Thymus (tissue), 11 donors: ENCODE measurements around the gene PPP1R26. TPM values are rescaled to one million over a fixed set of nuclear protein-coding genes. Genes with fewer than 3 reads are reported as not detected.

Source experiments
- DNase-seq, 9 donors: peaks; one replicate each; pipeline ENCODE4 v3.0.0-alpha.2; 2013; ENCODE audit warnings: low spot score in 9 of 9, low read depth in 6 of 9, missing footprints in 1 of 9
- H3K27ac ChIP-seq, 2 donors: one replicate each; pipeline ENCODE4 v1.5.1; 2013; ENCODE audit warnings: control low read depth in 1 of 2, low read depth in 1 of 2, low read length in 1 of 2, mild to moderate bottlenecking in 1 of 2, moderate library complexity in 1 of 2
- H3K27me3 ChIP-seq, 2 donors: one replicate each; pipeline ENCODE4 v1.5.1; 2013; ENCODE audit warnings: low read length in 1 of 2; ENCODE audit not compliant: control insufficient read depth in 2 of 2, insufficient read depth in 1 of 2
- H3K36me3 ChIP-seq, 2 donors: one replicate each; pipeline ENCODE4 v1.5.1; 2013; ENCODE audit warnings: low read length in 1 of 2, mild to moderate bottlenecking in 1 of 2, moderate library complexity in 1 of 2; ENCODE audit not compliant: control insufficient read depth in 2 of 2, insufficient read depth in 2 of 2
- H3K4me1 ChIP-seq, 2 donors: one replicate each; pipeline ENCODE4 v1.5.1; 2013; ENCODE audit warnings: low read length in 2 of 2; ENCODE audit not compliant: control insufficient read depth in 2 of 2, insufficient read depth in 2 of 2
- H3K4me3 ChIP-seq, 2 donors: one replicate each; pipeline ENCODE4 v1.5.1; 2013; ENCODE audit warnings: low read length in 2 of 2, control low read depth in 1 of 2, mild to moderate bottlenecking in 1 of 2
- H3K9me3 ChIP-seq, 2 donors: one replicate each; pipeline ENCODE4 v1.5.1; 2013; ENCODE audit warnings: low read length in 1 of 2, mild to moderate bottlenecking in 1 of 2; ENCODE audit not compliant: control insufficient read depth in 2 of 2, insufficient read depth in 1 of 2
- WGBS: extraction: QIAGEN DNeasy Blood & Tissue Kit; methylation state at CpG from one replicate; pipeline ENCODE4 v1.1.7; 2013; 5-methylcytosine and 5-hydroxymethylcytosine counted together
- polyA plus RNA-seq: library from polyadenylated mRNA; stranded (reverse); fragments of 200-250 nt; gene quantifications from one replicate; pipeline ENCODE4 v1.2.3, GENCODE V29; 2013
- total RNA-seq: library from RNA; stranded (reverse); fragments of 120-200 nt; gene quantifications from one replicate; pipeline ENCODE4 v1.2.4, GENCODE V29; 2013
- donor health status: healthy.

PPP1R26 gene
- total and polyA plus RNA-seq, 2 donors = 3.3 to 4.1 TPM

GRCh38 chr9:135500525-135501260 lies 21.1 kb downstream of the PPP1R26 start, which contains the start of gene MRPS2:
MRPS2 (plus strand) TSS chr9:135500682; CDS start chr9:135500711, 29 bp downstream.
- Histone ChIP-seq H3K27me3 (peaks cover 0 to 21% of the 10 kb centered on the region in 2 donors), H3K27ac (no peak within 1 kb of the TSS), H3K4me1 (peaks cover 10 to 16% of the 10 kb centered on the region in 2 donors), H3K36me3 (peaks cover 21 to 31% of the 10 kb centered on the region in 2 donors), H3K4me3 (peak within 1 kb of the TSS; percentile 83 to 92), H3K9me3 (no peaks in the 10 kb centered on the region)
- peak; percentile 52 to 90 (median 73) for DNase-seq
- under 1% methylated on average over 92 of the region's 92 CpGs for WGBS

- 55% methylated on average over 38 of the region's 38 CpGs for WGBS
- peak in 1 of 9 donors; percentile 4 for DNase-seq
- H3K9me3 ChIP-seq = no peaks in the 10 kb centered on the region
- peak overlapping the region; percentile 83 to 92 for H3K4me3 ChIP-seq
- no peak overlapping the region for H3K27ac ChIP-seq
- peaks cover 0 to 20% of the 10 kb centered on the region in 2 donors for H3K27me3 ChIP-seq
- peaks cover 21 to 31% of the 10 kb centered on the region in 2 donors for H3K36me3 ChIP-seq
- peaks cover 10 to 16% of the 10 kb centered on the region in 2 donors for H3K4me1 ChIP-seq
Observed at GRCh38 chr9:135501261-135502167, 21.9 kb downstream of the PPP1R26 start.

- H3K4me3 ChIP-seq = no peak overlapping the region
- DNase-seq = no peak
- H3K4me1 ChIP-seq = peaks cover 10 to 16% of the 10 kb centered on the region in 2 donors
- 94% methylated on average over 15 of the region's 15 CpGs for WGBS
- H3K27ac ChIP-seq = no peak overlapping the region
- peaks cover 0 to 20% of the 10 kb centered on the region in 2 donors for H3K27me3 ChIP-seq
- peaks cover 0 to under 1% of the 10 kb centered on the region in 2 donors for H3K9me3 ChIP-seq
- peaks cover 21 to 31% of the 10 kb centered on the region in 2 donors for H3K36me3 ChIP-seq
Observed at GRCh38 chr9:135502168-135502872, 22.7 kb downstream of the PPP1R26 start.

GRCh38 chr9:135502873-135503321 lies 23.3 kb downstream of the PPP1R26 start:
- Histone ChIP-seq H3K27ac (no peak overlapping the region), H3K27me3 (peaks cover 0 to 18% of the 10 kb centered on the region in 2 donors), H3K36me3 (peaks cover 21 to 31% of the 10 kb centered on the region in 2 donors), H3K4me3 (no peak overlapping the region), H3K9me3 (peaks cover 0 to 2% of the 10 kb centered on the region in 2 donors), H3K4me1 (peaks cover 10 to 16% of the 10 kb centered on the region in 2 donors)
- 92% methylated on average over 16 of the region's 16 CpGs for WGBS
- no peak for DNase-seq

- H3K9me3 ChIP-seq = peaks cover 0 to 2% of the 10 kb centered on the region in 2 donors
- peaks cover 10 to 16% of the 10 kb centered on the region in 2 donors for H3K4me1 ChIP-seq
- H3K36me3 ChIP-seq = peaks cover 21 to 31% of the 10 kb centered on the region in 2 donors
- no peak overlapping the region for H3K4me3 ChIP-seq
- H3K27ac ChIP-seq = no peak overlapping the region
- DNase-seq = no peak
- 97% methylated on average over 41 of the region's 41 CpGs for WGBS
- H3K27me3 ChIP-seq = peaks cover 0 to 13% of the 10 kb centered on the region in 2 donors
Observed at GRCh38 chr9:135503371-135504261, 24.0 kb downstream of the PPP1R26 start.

GRCh38 chr9:135504262-135505243 lies 25.0 kb downstream of the PPP1R26 start:
- no peak overlapping the region for H3K4me3 ChIP-seq
- H3K27ac ChIP-seq = no peak overlapping the region
- H3K4me1 ChIP-seq = peaks cover 7 to 11% of the 10 kb centered on the region in 2 donors
- H3K27me3 ChIP-seq = peaks cover 0 to 4% of the 10 kb centered on the region in 2 donors
- H3K9me3 ChIP-seq = peaks cover 0 to 2% of the 10 kb centered on the region in 2 donors
- 86% methylated on average over 21 of the region's 21 CpGs for WGBS
- DNase-seq = peak in 6 of 9 donors; percentile 18 to 55 (median 42)
- H3K36me3 ChIP-seq = peaks cover 21 to 31% of the 10 kb centered on the region in 2 donors

GRCh38 chr9:135505406-135506187 lies 26.0 kb downstream of the PPP1R26 start:
- no peak for DNase-seq
- Histone ChIP-seq H3K4me3 (no peak overlapping the region), H3K9me3 (peaks cover 0 to 2% of the 10 kb centered on the region in 2 donors), H3K27me3 (no peaks in the 10 kb centered on the region), H3K4me1 (peaks cover 7 to 10% of the 10 kb centered on the region in 2 donors), H3K36me3 (peaks cover 21 to 31% of the 10 kb centered on the region in 2 donors), H3K27ac (no peak overlapping the region)
- 96% methylated on average over 24 of the region's 24 CpGs for WGBS
